Kidney (tissue), 14 donors: ENCODE measurements around the gene CERS1. TPM values are rescaled to one million over a fixed set of nuclear protein-coding genes. Genes with fewer than 3 reads are reported as not detected.

Experiments
- DNase-seq, 5 donors: peaks; one replicate each; pipeline ENCODE4 v3.0.0-alpha.2; 2013 to 2020
- FAIRE-seq: peaks from 2 replicates; lab custom pipeline; 2012; peaks lifted over from hg19 to GRCh38; lab: Jason Lieb, UNC
- H3K27ac ChIP-seq, 2 donors: one replicate each; pipeline ENCODE4 v1.7.0; 2013; ENCODE audit warnings: low read depth in 2 of 2, low read length in 2 of 2, inconsistent platforms in 1 of 2
- H3K27me3 ChIP-seq: one replicate; pipeline ENCODE4 v1.7.1; 2013; ENCODE audit warnings: low read length, inconsistent platforms; ENCODE audit not compliant: control insufficient read depth, insufficient read depth
- H3K36me3 ChIP-seq, 3 donors: one replicate each; pipeline versions ENCODE4 v1.7.0 to v1.7.1; 2013; ENCODE audit warnings: low read length in 3 of 3, control low read depth in 1 of 3, inconsistent platforms in 1 of 3; ENCODE audit not compliant: insufficient read depth in 3 of 3, control insufficient read depth in 2 of 3
- H3K4me1 ChIP-seq, 3 donors: one replicate each; pipeline versions ENCODE4 v1.7.0 to v1.7.1; 2013; ENCODE audit warnings: low read length in 3 of 3, inconsistent platforms in 1 of 3, low read depth in 1 of 3; ENCODE audit not compliant: control insufficient read depth in 2 of 3, insufficient read depth in 2 of 3
- H3K4me3 ChIP-seq, 3 donors: one replicate each; pipeline versions ENCODE4 v1.7.0 to v1.8.1; 2013; ENCODE audit warnings: low read length in 3 of 3, control low read depth in 1 of 3, inconsistent platforms in 1 of 3
- H3K9ac ChIP-seq, 3 donors: one replicate each; pipeline versions ENCODE4 v1.7.0 to v1.7.1; 2013; ENCODE audit warnings: low read length in 3 of 3, control low read depth in 1 of 3, inconsistent platforms in 1 of 3
- H3K9me3 ChIP-seq, 3 donors: one replicate each; pipeline versions ENCODE4 v1.7.0 to v1.7.1; 2013; ENCODE audit warnings: low read length in 3 of 3, control low read depth in 1 of 3, inconsistent platforms in 1 of 3; ENCODE audit not compliant: control insufficient read depth in 2 of 3, insufficient read depth in 1 of 3
- CTCF ChIP-seq: IDR thresholded peaks from 3 replicates; pipeline ENCODE4 v1.5.1; 2012; ENCODE audit warnings: mild to moderate bottlenecking, moderate library complexity, borderline replicate concordance; ENCODE audit not compliant: insufficient read depth; ENCODE audit errors: extremely low read depth
- intact Hi-C: fragments of 100-400 bp; cut with DNase I; formaldehyde crosslinking; loops from one replicate; pipeline ENCODE4 v1.11.1; 2022
- polyA plus RNA-seq: library from polyadenylated mRNA; stranded (reverse); fragments of 350-450 nt; fragmentation: Illumina TruSeq; extraction: RNeasy Lipid Tissue Mini Kit (QIAGEN cat#74804); gene quantifications from one replicate; pipeline ENCODE4 v1.2.3, GENCODE V29; 2014; ENCODE audit warnings: low read depth, low replicate concordance; ENCODE audit not compliant: insufficient read depth
- total RNA-seq: library from RNA; stranded (reverse); fragmentation: NEBNext Ultra II Directional; extraction: Animal tissue kit (Norgen Biotek cat#: 25700); gene quantifications from one replicate; pipeline ENCODE4 v1.2.1, GENCODE V29; 2021
- donor health status: control.
- donor health status: control.
- donor health status: control.
- donor health status: control.
- donor health status: control.
- donor health status: DM: yes; HTN: yes; CAD: no.
- donor health status: Normal renal cell carcinoma (clear cell type).

CERS1 gene
- total and polyA plus RNA-seq, 2 donors from 2014 or later = 0.50 TPM; not detected in 1

GRCh38 chr19:18901491-18901890, 5.5 kb upstream of the CERS1 start:
- intact Hi-C loops = no loop called here
- H3K27me3 ChIP-seq = no peaks in the 10 kb centered on the region
- TF ChIP-seq CTCF = no peak
- no peak for FAIRE-seq
- peaks cover 0 to 6% (median 0%) of the 10 kb centered on the region in 3 donors for H3K36me3 ChIP-seq
- no peak overlapping the region for H3K27ac ChIP-seq
- no peaks in the 10 kb centered on the region for H3K4me1 ChIP-seq
- no peak for DNase-seq
- H3K9me3 ChIP-seq = no peaks in the 10 kb centered on the region
- H3K4me3 ChIP-seq = no peak overlapping the region
- no peak overlapping the region for H3K9ac ChIP-seq

GRCh38 chr19:18900700-18901481, 4.9 kb upstream of the CERS1 start:
- intact Hi-C loops = no loop called here
- Histone ChIP-seq H3K27ac (no peak overlapping the region), H3K9ac (no peak overlapping the region), H3K4me1 (no peaks in the 10 kb centered on the region), H3K4me3 (no peak overlapping the region), H3K27me3 (no peaks in the 10 kb centered on the region), H3K36me3 (peaks cover 0 to 6% (median 0%) of the 10 kb centered on the region in 3 donors), H3K9me3 (no peaks in the 10 kb centered on the region)
- FAIRE-seq = no peak
- DNase-seq = no peak
- no peak for TF ChIP-seq CTCF

GRCh38 chr19:18899624-18900560, 3.9 kb upstream of the CERS1 start:
- H3K4me1 ChIP-seq = no peaks in the 10 kb centered on the region
- H3K9ac ChIP-seq = no peak overlapping the region
- no peaks in the 10 kb centered on the region for H3K27me3 ChIP-seq
- DNase-seq (no peak), FAIRE-seq (no peak)
- no peak overlapping the region for H3K4me3 ChIP-seq
- no peak for TF ChIP-seq CTCF
- intact Hi-C loops = no loop called here
- no peaks in the 10 kb centered on the region for H3K9me3 ChIP-seq
- H3K36me3 ChIP-seq = peaks cover 0 to 6% (median 0%) of the 10 kb centered on the region in 3 donors
- H3K27ac ChIP-seq = no peak overlapping the region
